Measurements from ENCODE around the gene PRRC2A. TPM values are rescaled to one million over a fixed set of nuclear protein-coding genes. Genes with fewer than 3 reads are reported as not detected.
A peak's percentile ranks its signal among the peaks of the same experiment; 100 is the strongest.

PRRC2A gene
- total RNA-seq, 3 donors from 2014 or later (not counting 1 experiment from before 2014, with no cell fraction given) = 264 to 294 (median 294) TPM

- no peaks in the 10 kb centered on the region for H3K27me3 Mint-ChIP-seq (ENCODE audit: low read depth in 2 of 2)
- H3K36me3 Mint-ChIP-seq = no peaks in the 10 kb centered on the region
- H3K4me1 Mint-ChIP-seq = peaks cover 23 to 44% of the 10 kb centered on the region in 2 donors
- Histone ChIP-seq H3K36me3 (ENCODE audit: control insufficient read depth, insufficient read depth, low read length) (no peaks in the 10 kb centered on the region), H3K4me1 (ENCODE audit: control insufficient read depth, insufficient read depth, low read length) (peaks cover 54% of the 10 kb centered on the region), H3K9me3 (ENCODE audit: control insufficient read depth, insufficient read depth, low read length) (no peaks in the 10 kb centered on the region), H3K27me3 (ENCODE audit: control insufficient read depth, insufficient read depth, low read length) (no peaks in the 10 kb centered on the region), H3K27ac (ENCODE audit: low read length) (no peak overlapping the region), H3K4me3 (ENCODE audit: low read length) (no peak overlapping the region)
- peak overlapping the region; percentile 60 for H3K4me3 Mint-ChIP-seq
- WGBS (ENCODE audit: insufficient coverage) = 5% methylated on average over 2 of the region's 2 CpGs
- peak overlapping the region; percentile 58 to 82 for H3K27ac Mint-ChIP-seq
- DNase-seq = peak in 1 of 2 donors; percentile 86
- intact Hi-C loops (cut with micrococcal nuclease) = loop anchor here (1.0 kb wide), 2 partner anchors 16 to 103 kb away; no protein-coding TSS in a partner anchor
- ATAC-seq = peak; percentile 57 to 73 (median 58)
- TF ChIP-seq CTCF (IDR thresholded peaks at IDR 0.05) = peak; percentile 75
- no peaks in the 10 kb centered on the region for H3K9me3 Mint-ChIP-seq
Observed at GRCh38 chr6:31597006-31597405, 23.5 kb upstream of the PRRC2A start.

DNA sequence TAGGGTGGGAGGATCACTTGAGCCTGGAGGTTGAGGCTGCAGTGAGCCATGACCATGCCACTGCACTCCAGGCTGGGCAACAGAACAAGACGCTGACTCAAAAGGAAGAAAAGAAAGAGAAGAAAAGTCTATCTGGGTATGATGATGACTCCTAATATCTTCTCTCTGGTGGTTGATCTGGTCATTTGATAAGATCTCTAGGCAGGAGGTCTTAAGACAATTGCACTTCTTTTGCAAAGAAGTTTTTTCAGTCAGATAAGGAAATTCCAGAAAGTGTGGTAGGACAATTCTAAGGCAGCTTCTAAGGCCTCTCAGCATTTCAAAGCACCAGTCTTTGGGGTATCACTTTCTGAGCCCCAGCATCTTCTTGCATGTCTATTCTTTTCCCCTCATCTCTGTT, 13.2 kb upstream of the PRRC2A start:
- Mint-ChIP-seq H3K27me3 (ENCODE audit: low read depth in 2 of 2) (no peaks in the 10 kb centered on the region), H3K4me3 (no peak overlapping the region), H3K36me3 (no peaks in the 10 kb centered on the region), H3K27ac (no peak overlapping the region), H3K9me3 (no peaks in the 10 kb centered on the region), H3K4me1 (peaks cover 0 to 4% of the 10 kb centered on the region in 2 donors)
- Histone ChIP-seq H3K9me3 (ENCODE audit: control insufficient read depth, insufficient read depth, low read length) (no peaks in the 10 kb centered on the region), H3K27me3 (ENCODE audit: control insufficient read depth, insufficient read depth, low read length) (no peaks in the 10 kb centered on the region), H3K27ac (ENCODE audit: low read length) (no peak overlapping the region), H3K4me3 (ENCODE audit: low read length) (no peak overlapping the region), H3K4me1 (ENCODE audit: control insufficient read depth, insufficient read depth, low read length) (no peaks in the 10 kb centered on the region), H3K36me3 (ENCODE audit: control insufficient read depth, insufficient read depth, low read length) (no peaks in the 10 kb centered on the region)
- 100% methylated on average over 1 of the region's 1 CpG for WGBS (ENCODE audit: insufficient coverage)
- no peak for TF ChIP-seq CTCF (IDR thresholded peaks at IDR 0.05)
- no peak for DNase-seq
- ATAC-seq = no peak
- intact Hi-C loops (cut with micrococcal nuclease) = no loop called here

DNA sequence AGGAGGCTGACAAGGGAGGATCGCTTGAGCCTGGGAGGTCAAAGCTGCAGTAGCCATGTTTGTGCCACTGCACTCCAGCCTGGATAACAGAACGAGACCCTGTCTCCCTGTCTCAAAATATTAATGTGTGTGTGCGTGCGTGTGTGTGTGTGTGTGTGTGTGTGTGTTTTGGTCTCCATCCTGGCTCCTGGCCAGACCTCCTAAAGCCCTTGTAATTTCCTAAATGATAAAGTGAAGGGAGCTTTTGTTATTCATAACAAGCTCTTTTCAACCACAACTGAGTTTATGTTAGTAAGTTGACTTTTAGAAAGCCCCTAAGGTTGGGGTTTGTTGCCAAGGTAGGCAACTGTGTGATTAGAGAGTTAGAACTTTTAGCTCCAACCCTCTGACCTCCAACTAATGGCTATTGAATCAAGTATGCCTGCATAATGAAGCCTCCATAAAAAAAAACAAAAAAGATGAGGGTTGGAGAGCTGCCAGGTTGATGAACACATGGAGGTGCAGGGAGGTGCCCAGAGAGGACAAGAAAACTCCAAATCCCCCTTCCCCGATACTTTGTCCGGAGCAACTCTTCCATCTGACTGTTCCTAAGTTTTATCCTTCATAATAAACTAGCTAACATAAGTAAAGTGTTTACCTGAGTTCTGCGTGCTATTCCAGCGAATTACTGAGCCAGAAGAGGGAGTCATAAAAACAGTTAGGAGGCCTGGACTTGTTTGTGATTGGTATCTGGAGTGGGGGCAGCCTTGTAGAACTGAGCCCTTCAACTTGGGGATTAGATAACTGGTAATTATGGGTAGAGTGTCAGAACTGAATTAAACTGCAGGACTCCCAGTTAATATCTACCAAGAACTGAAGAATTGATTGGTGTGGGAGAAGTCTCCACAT, 10.8 kb upstream of the PRRC2A start:
- Mint-ChIP-seq H3K27ac (no peak overlapping the region), H3K9me3 (no peaks in the 10 kb centered on the region), H3K27me3 (ENCODE audit: low read depth in 2 of 2) (no peaks in the 10 kb centered on the region), H3K4me1 (no peaks in the 10 kb centered on the region), H3K36me3 (no peaks in the 10 kb centered on the region), H3K4me3 (no peak overlapping the region)
- ATAC-seq (no peak), DNase-seq (no peak)
- H3K36me3 ChIP-seq (ENCODE audit: control insufficient read depth, insufficient read depth, low read length) = no peaks in the 10 kb centered on the region
- no peak overlapping the region for H3K27ac ChIP-seq (ENCODE audit: low read length)
- no peaks in the 10 kb centered on the region for H3K4me1 ChIP-seq (ENCODE audit: control insufficient read depth, insufficient read depth, low read length)
- H3K27me3 ChIP-seq (ENCODE audit: control insufficient read depth, insufficient read depth, low read length) = no peaks in the 10 kb centered on the region
- TF ChIP-seq CTCF (IDR thresholded peaks at IDR 0.05) = no peak
- intact Hi-C loops (cut with micrococcal nuclease) = no loop called here
- 79% methylated on average over 7 of the region's 8 CpGs for WGBS (ENCODE audit: insufficient coverage)
- H3K9me3 ChIP-seq (ENCODE audit: control insufficient read depth, insufficient read depth, low read length) = no peaks in the 10 kb centered on the region
- no peak overlapping the region for H3K4me3 ChIP-seq (ENCODE audit: low read length)

Measured in natural killer cell (primary cell).